GM18517 (cell line): ENCODE measurements around the gene DCTPP1.
"Not testable (repeated sequence)": the region's sequence is repeated elsewhere in the genome, so short reads cannot be mapped to it uniquely, and the experiment has no call there.

Experiments
- ATAC-seq: cut with Tn5 transposase; IDR thresholded peaks from one replicate; pipeline ENCODE4 v1.9.1; 2021; ENCODE audit warnings: mild to moderate bottlenecking, moderate library complexity; ENCODE audit not compliant: unreplicated experiment

The DCTPP1 gene

GRCh38 chr16:30416047-30416603, 13.7 kb downstream of the DCTPP1 start:
- no peak for ATAC-seq

GRCh38 chr16:30414159-30414558, 15.7 kb downstream of the DCTPP1 start:
- no peak for ATAC-seq

GRCh38 chr16:30413112-30413806, 16.6 kb downstream of the DCTPP1 start:
- no peak for ATAC-seq

- no peak for ATAC-seq
These were observed 20.4 kb downstream of the DCTPP1 start for GRCh38 chr16:30409125-30410060.

GRCh38 chr16:30407804-30408534, 21.9 kb downstream of the DCTPP1 start:
- ATAC-seq: no peak

- ATAC-seq: peak; percentile 63
These were observed 22.6 kb downstream of the DCTPP1 start, which contains the start of gene ZNF771 for GRCh38 chr16:30407102-30407803. Gene ZNF771 (plus strand): TSS chr16:30407606. CDS start chr16:30408054, 448 bp downstream.

GRCh38 chr16:30406795-30407101, 23.1 kb downstream of the DCTPP1 start:
- ATAC-seq: peak; percentile 20

- ATAC-seq: no peak
These were observed 27.9 kb downstream of the DCTPP1 start for GRCh38 chr16:30401768-30402425.

GRCh38 chr16:30399435-30400186, 30.2 kb downstream of the DCTPP1 start:
- ATAC-seq: no peak

GRCh38 chr16:30398661-30399434, 31.0 kb downstream of the DCTPP1 start:
- no peak for ATAC-seq

- ATAC-seq: no peak
These were observed 31.8 kb downstream of the DCTPP1 start for GRCh38 chr16:30397776-30398660.

- ATAC-seq: no peak
These were observed 32.8 kb downstream of the DCTPP1 start for GRCh38 chr16:30397056-30397455.

GRCh38 chr16:30396627-30397026, 33.2 kb downstream of the DCTPP1 start:
- not testable (repeated sequence) for ATAC-seq

- ATAC-seq: no peak
These were observed 33.7 kb downstream of the DCTPP1 start for GRCh38 chr16:30395992-30396585.

GRCh38 chr16:30395155-30395991, 34.5 kb downstream of the DCTPP1 start, which contains the start of gene ZNF48:
Gene ZNF48 (plus strand): TSS chr16:30395420. CDS start chr16:30395795, 375 bp downstream.
- peak; percentile 59 for ATAC-seq

GRCh38 chr16:30394592-30395154, 35.2 kb downstream of the DCTPP1 start:
- no peak for ATAC-seq
